HG03135 (cell line): ENCODE results near the gene KIF7.

ENCODE experiments used
- ATAC-seq: cut with Tn5 transposase; IDR thresholded peaks from one replicate; pipeline ENCODE4 v1.9.1; 2021; ENCODE audit warnings: mild to moderate bottlenecking, moderate library complexity; ENCODE audit not compliant: unreplicated experiment

The KIF7 gene

DNA sequence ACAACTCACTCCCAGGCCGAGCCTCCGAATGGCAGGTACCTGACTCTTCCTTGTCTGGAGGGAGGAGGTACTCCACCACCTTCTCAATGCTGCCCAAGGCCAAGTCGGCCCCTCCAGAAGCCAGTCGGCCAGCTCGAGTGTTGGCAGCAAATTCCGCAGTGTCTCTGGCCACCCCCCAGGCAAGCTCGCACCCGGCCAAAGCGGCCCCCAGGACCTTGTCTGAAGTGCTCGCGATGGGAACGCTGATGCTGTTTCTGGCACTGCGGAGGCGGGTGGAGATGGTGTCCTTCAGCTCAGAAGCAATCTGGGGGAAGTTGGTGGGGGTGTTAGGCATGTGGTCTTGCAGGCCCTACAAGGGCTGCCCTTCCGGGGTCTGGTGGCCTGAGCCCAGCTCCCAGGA, 14.7 kb upstream of the KIF7 start:
- ATAC-seq = no peak

DNA sequence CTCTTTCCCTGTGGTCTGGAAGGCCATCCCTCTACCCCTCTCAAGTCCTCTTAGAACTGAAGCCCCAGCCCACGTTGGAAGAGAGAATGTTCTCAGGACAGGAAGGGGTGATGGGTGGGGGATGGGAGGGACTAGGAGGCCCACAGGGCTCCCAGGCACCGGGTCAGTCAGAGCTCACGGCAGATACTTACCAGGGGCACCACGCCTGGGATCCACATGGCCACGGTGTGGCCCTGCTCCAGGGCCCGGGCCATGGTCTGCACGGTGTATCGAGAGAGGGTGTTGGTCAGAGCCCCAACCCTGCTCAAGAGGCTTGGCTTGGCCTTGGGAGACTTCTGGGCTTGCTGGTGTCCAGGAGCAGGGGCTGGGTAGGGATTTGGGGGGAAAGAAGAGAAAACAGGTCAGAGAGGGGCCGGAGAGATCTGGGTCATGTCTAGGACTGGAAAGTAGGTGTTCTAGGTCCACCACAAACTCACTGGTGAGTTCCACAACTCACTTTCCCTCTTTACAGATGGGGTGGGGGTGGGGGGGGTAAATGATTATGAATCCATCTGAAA, 14.1 kb upstream of the KIF7 start:
- no peak for ATAC-seq

DNA sequence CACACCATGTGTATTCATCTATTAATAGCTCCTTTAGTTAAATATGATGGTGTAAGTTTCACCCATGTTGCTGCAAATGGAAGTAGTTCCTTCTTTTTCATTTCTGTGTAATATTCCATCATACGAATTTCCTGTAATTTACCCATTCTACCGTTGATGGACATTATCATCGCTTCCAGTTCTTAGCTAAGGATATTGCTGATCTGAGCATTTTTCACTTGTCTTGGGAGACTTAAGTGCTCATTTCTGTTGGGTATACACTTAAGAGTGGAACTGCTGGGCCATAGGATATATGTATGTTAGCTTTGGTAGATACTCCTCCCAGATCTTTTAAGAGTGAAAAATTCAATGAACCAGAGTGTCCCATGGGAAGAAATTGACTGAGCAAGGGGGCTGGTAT, 12.9 kb upstream of the KIF7 start:
- no peak for ATAC-seq

DNA sequence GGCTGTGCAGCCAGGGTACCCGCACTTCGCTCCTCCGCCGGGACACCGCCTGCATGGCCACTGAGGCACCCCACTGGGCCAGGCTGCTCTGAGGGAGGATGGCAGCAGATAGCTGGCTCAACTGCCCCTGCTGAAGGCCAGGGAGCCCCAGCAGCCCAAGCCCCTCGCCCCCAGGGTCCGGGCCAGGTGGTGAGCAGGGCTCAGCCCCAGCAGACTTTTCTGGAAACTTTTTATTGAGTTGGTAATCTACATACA, 12.4 kb upstream of the KIF7 start:
- ATAC-seq = no peak

DNA sequence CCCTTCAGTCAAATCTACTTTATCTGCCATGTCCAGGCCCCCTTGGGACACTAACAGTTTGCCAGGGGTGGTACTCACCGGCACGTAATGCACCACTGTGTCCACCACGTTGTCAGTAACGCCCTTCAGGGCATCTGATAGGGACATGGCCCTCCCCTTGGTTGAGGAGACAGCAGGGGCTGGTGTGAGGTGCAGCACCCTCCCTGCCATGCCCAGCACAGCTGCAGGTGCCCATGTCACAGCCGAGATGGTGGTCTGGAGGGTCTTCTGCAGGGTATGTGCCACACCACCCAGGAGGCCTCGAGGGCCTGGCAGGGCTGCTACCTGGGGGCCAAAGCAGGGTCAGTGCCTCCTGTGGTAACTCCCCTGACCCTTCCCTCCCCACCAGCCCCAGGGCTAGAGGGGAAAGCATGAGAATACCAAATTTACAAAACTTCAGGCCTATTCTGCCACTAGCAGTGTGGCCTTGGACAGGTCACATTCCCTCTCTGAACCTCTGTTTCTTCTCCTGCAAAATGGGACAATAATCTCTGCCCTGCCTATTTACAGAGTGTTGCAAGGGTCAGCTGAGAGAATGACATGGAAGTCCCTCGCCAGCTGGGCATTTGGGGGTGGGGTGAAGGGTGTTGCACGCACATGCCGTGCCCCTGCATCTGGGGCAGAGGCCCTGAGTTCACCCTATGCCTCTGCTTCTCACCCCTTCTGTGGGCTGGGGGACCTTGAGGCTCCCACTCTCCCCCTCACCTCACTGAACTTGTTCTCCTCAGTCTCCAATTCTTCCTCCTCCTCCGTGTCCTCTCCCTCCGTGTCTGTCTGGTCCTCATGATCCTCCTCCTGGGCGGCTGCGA, 11.8 kb upstream of the KIF7 start:
- ATAC-seq = no peak

DNA sequence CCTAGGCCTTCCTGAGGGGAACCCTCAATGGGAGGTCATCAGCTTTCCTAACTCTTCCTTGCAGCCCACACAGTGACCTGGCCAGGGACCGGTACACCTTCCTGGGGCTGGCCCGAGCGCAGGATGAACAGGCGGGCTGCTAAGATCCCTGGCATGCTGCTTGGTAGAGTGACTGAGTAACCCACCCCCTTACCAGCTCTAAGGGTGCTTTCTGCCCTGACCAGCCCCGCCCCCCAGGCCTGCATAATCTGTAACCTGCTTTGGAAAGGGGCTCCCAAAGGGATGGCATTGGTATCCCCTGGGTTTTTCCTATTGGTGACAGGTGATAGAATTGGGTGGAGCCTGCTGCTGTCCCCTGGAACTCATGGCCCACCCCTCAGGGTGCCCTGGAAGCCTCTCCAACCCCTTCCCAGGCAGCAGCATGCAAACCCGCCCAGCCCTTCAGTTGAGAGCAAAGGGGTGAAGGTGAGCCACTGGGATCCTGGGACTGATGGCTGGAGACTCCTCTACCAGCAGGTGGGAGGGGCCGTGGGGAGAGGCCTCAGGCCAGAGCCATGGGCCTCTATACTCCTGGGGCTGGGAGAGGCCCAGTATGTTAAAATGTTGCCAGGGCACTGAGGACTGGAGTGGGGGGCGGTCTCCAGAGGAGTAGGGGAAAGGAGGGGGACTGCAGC, 11.1 kb upstream of the KIF7 start:
- no peak for ATAC-seq

DNA sequence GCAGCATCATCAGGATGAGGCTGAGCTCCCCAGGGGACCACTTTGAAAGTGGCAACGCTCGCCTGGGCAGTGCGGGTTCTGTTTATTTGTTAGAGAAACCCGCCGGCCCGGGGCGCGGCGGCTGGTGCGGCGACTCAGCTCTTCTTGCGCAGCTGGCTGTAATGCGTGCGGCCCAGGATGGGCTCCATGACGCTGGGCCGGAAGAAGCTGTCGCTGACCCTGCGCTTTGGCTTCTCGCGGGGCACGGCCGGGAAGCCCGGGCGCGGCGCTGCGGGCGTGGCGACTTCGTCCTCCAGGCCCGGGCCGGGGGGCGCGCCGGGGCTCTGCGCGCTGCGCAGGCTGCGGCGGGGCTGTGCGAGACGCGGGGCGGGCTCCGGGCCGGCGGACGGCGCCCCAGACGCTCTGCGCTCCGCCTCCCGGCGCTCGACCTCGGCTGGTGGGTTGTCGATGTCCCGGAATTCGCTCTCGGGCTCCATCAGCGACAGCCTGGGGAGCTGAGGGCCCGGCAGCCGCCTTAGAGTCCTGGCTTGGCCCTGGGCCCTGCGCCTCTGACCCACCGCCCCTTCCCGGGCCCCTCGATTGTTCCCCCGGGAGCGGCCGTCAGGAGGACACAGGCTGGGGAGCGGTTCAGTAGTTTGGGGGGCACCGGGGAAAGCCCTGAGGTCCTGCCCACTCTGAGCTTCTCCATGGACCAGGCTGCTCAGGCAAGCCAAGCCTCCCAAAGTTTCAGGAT, 10.3 kb upstream of the KIF7 start:
- ATAC-seq = no peak

DNA sequence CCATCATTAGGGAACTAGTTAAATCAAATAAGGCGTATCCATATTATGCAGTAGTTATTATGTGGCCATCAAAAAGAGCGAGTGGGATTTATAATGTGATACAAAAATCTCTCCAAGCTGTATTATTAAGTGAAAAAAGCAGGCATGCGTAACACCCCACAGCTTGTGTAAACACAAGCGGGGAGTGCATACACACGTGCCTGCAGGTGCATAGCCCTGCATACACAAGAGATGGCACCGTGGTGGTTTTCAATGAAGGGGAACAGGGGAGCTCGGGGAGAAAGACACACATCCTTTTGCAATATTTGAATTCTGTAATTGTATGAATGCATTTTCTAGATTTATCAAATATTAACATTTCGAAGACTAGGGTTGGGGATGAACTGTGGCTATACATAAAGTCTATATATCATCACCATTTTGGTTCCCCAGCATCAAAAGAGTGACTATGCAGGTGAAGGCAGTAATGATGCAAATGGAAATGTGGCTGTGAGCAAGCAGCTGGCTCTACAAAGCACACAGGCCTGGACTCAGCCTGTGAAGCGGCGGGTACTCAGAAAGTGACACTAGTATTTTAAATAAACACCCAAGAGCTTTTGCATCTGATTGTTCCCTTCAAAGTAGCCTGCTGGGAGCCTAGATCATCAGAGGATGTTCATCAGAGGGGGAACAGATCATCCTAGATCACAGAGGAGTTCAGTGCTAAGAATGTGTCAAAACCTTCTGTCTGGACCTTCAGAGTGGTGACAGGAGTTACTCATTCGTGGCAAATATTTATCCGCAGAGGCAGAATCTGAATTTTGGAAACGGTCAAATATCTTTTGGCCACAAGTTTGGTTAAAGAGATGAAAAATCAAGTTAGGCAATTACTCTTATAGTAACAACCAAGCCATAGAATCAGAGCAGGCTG, 9.4 kb upstream of the KIF7 start:
- no peak for ATAC-seq

DNA sequence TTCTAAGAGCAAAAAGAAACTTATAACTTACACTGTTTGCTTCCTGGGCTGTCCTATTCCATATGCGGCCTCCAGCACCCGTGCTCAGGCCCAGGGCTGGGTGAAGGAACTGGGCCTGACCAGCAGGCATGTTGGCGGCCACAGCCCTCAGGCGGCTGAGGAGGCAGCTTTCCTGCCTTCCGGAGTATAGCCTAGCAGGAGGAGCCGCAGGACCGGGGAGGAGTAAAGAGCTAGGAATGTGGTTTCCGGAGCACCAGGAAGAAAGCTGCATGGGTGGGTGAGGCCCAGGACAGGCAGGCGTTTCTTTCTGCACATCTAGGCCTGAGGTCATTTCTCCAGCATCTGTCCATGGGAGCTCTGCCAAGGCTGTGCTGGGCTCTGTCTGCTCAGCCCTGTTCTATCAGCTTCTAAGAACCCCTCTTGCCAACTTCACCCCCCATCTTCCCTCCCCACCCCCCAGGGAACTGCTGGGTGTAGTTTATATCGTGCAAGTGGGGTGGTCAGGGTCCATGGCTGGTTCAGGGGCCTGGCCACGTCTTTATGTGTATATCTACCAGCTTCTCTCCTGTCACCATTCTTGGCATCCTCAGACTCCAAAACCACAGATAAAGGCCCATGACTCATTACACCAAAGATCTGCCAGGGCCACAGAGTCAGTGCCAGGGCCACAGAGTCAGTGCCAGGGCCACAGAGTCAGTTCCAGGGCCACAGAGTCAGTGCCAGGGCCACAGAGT, 7.8 kb upstream of the KIF7 start:
- ATAC-seq = no peak

DNA sequence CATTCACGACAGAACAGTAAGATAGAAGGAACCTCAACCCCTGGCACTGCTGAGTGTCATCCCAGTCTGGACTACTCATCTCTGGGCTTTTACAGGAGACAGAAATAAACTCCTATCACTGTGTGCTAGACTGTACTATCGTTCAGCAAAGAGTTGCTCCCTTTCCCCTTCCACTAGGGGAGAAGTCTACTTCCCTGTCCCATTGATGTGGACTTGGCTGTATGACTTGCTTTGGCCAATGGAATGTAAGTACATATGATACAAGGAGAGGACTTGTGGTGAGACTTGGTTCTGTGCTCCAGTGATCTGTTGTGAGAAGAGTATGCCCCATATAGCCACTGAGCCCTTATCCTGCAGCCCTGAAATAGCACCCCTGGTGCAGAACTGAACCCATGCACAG, 5.3 kb upstream of the KIF7 start:
- no peak for ATAC-seq

DNA sequence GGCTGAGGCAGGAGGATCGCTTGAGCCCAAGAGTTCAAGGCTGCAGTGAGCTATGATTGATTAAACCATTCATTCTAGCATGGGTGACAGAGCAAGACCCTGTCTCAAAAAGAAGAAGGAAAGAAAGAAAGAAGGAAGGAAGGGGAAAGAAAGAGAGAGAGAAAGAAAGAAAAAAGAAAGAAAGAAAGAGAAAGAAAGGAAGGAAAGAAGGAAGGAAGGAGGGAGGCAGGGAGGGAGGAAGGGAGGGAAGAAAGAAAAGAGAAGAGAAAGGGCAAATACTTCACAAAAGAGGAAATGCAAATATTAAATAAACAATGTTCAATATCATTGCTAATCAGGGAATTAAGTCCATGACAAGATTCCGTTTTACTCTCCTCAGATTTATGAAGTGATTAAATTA, 4.0 kb upstream of the KIF7 start:
- ATAC-seq = no peak

DNA sequence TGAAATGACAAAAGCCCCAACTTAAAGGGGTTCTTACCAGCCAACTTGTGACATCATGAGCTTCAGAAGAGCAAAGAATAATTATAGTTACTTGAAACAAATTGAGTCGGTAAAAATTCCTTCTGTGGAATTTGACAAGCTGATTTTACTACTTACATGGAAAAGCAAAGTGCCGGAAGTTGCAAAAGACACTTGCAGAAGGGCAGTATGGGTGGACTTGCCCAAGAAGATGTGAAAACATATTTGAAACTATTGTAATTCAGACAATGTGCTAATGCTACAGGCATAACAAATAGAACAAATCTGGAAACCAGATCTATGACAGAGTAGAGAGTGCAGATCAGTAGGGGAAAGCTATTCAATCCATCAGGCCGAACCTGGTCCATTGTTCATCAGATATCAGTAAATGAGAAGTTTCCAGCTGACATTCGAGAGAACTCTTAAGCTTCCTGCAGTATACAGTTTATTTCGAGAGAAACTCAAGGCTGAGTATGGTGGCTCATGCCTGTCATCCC, 2.5 kb upstream of the KIF7 start:
- ATAC-seq = no peak

DNA sequence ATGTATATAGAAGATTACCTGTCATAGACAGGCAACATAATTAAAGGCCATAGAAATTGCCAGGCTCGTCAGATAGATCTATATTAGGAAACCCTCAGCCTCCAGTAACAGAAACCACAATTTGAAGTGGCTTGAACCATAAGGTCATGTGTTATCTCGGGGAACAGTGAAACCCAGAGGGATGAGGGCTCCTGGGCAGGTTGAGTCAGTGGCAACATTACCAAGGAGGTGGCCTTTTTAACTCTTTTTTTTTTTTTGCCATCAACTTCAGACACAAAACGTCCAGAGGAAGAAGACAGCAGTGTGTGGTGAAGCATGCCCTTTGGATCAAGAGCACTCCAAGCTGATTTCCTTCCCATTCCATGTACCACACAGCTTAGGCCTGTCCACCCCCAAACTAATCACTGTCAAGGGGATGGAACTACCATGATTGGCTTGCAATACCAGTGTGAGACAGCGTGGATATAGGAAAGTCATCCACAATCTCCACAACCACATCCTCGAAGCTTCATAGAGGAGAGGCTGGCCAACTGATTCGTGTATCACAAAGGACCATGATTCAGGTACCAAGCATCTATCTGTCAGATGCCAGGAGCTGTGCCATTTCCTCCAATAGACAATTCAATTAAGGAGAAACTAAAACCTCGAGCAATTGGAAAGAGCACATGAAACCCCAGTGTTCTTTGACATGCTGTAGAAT, 999 bp upstream of the KIF7 start:
- ATAC-seq = no peak

DNA sequence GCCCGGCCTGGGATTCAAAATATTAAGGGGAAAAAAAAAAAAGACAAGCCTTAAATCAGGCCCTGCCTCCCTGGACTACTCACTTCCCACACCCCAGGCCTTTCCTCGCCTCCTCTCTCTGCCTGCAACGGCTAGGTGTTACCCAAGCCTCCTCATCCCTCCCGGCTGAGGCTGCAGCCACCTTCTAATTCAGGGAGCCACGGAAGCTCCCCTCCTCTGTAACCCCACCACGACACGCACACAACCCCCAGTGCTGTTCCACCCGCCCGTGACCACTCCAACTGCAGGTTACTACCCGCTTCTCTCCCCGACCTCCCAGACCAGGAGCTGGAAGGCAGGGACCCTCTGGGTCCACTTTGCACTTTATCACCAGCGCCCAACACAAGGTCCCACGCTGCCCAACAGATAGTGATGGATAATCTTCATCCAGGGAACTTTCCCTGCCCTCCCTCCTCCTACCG, 936 bp downstream of the KIF7 start:
- ATAC-seq = no peak

DNA sequence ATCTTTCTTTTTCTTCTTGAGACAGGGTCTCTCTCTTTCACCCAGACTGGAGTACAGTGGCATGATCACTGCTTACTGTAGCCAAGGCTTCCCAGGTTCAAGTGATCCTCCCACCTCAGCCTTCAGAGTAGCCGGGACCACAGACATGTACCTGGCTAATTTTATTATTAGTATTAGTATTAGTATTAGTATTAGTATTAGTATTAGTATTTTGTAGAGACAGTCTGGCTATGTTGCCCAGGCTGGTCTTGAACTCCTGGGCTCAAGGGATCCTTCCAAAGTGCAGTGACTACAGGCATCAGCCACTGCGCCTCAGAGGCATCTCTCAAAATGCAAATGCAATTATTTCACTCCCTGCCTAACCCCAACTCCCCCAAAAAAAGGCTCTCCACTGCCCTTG, 1.7 kb downstream of the KIF7 start:
- no peak for ATAC-seq

DNA sequence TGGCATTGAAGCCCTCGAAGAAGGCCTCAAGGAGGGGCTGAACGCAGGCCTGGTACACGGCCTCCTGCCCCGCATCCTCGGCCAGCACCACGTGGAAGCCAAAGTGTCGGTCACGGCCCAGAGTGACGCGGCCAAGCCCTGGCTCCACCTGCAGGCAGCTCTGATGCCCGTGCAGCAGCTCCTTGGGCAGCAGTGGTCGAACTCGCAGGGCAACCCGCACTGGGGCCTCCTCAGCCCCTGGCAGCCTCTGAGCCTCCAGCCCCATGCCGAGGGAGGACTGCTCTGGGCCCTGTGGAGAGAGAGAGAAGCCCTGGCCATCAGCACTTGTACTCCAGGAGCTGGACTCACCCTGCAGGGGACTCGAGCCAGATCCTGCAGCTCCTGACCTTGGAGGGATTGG, 2.6 kb downstream of the KIF7 start:
- no peak for ATAC-seq

DNA sequence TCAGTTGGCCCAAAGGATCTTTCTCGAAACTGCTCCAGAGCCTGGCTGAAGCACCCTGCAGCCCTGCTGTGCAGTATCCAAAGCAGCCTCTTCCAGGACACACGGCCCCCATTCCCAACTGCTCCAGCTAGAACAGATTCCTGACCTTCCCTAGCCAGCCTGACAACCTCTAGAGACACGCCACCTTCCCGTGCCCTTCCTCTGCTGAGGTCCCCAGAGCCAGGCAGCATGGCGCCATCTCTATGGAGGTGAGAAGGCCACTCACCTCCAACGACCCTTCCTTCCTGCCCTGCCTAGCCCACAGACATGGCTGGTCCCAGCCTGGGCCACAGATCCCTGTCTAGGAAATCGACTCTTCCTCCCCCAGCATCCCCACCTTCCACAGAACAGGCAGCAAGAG, 3.1 kb downstream of the KIF7 start:
- ATAC-seq = no peak

DNA sequence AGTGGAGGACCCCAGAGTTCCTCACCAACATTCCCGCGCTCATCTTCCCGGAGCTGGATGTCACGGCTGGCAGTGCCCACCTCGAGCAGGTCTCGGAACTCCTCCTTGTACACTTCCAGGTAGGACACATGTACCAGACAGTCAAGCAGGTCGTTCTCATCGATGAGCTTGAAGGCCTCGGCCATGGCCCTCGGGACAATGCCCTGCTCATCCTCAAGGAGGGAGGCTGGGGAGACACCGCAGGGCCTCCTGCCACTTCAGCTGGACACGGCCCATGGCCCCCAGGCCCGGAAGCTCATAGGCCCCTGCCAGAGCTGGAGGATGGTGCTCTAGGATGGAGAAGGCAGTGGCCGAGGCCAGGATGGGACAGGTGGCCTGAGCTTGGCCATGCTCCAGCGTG, 5.6 kb downstream of the KIF7 start:
- ATAC-seq = no peak

DNA sequence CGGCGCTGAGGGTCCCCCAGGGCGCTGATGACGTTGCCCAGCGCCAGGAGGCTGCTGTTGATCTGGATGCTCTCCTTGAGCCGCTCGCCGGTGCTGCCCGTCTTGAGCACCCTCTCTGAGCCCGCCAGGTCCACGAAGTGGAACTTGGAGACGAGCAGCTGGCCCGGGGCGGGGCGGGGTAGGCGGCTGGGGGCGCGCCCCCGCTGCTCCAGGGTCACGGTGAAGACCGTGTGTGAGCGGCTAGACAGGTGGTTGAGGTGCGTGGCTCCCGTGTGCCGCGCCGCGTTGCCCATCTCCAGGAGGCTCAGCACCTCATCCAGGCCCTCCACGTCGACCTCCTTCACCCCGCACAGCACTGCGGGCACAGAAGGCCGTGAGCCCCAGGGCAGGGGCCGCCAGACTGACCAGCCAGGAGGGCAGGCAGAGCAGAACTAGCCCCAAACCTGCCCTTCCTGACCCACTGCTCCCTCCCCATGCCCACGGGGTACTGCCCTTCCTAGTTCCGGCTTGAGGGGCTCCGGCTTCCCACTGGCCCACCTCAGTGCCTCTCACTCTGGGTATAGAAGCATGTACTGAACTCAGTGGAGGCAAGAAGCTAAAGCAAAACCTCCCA, 6.1 kb downstream of the KIF7 start:
- no peak for ATAC-seq
